Effector memory CD8-positive, alpha-beta T cell (primary cell): ENCODE data around the gene ACBD7.
A peak's percentile ranks its signal among the peaks of the same experiment; 100 is the strongest.

ENCODE experiments used
- ATAC-seq: fragments of 150-1000 bp; cut with Tn5 transposase; replicated peaks from 2 replicates; pipeline ENCODE4 v1.10.0; 2021; ENCODE audit warnings: mild to moderate bottlenecking, moderate library complexity
- DNase-seq, 3 experiments: peaks; one replicate each; pipeline ENCODE4 v3.0.0; 2021
- H3K27ac Mint-ChIP-seq, 2 donors: one replicate each; pipeline ENCODE4 v1.8.0; 2022; ENCODE audit warnings: mild to moderate bottlenecking in 2 of 2, mixed read lengths in 2 of 2, moderate library complexity in 2 of 2
- H3K27me3 Mint-ChIP-seq, 2 donors: one replicate each; pipeline ENCODE4 v1.8.0; 2022; ENCODE audit warnings: mixed read lengths in 2 of 2
- H3K36me3 Mint-ChIP-seq: one replicate; pipeline ENCODE4 v1.8.0; 2022; ENCODE audit warnings: mild to moderate bottlenecking, moderate library complexity, mixed read lengths; ENCODE audit not compliant: insufficient read depth
- H3K4me1 Mint-ChIP-seq, 2 donors: one replicate each; pipeline ENCODE4 v1.8.0; 2022; ENCODE audit warnings: low read depth in 2 of 2, mixed read lengths in 2 of 2
- H3K4me3 Mint-ChIP-seq, 2 donors: one replicate each; pipeline ENCODE4 v1.8.0; 2022; ENCODE audit warnings: mild to moderate bottlenecking in 2 of 2, mixed read lengths in 2 of 2, moderate library complexity in 2 of 2
- H3K9me3 Mint-ChIP-seq, 2 donors: one replicate each; pipeline ENCODE4 v1.8.0; 2022; ENCODE audit warnings: mixed read lengths in 2 of 2
- total RNA-seq, 9 experiments: gene quantifications; one replicate each; lab custom pipeline; 2026; lab: John Stamatoyannopoulos, UW

The ACBD7 gene
- 0.20 to 3.4 (median 0.58) reads per million in 9 experiments for total RNA-seq

DNA sequence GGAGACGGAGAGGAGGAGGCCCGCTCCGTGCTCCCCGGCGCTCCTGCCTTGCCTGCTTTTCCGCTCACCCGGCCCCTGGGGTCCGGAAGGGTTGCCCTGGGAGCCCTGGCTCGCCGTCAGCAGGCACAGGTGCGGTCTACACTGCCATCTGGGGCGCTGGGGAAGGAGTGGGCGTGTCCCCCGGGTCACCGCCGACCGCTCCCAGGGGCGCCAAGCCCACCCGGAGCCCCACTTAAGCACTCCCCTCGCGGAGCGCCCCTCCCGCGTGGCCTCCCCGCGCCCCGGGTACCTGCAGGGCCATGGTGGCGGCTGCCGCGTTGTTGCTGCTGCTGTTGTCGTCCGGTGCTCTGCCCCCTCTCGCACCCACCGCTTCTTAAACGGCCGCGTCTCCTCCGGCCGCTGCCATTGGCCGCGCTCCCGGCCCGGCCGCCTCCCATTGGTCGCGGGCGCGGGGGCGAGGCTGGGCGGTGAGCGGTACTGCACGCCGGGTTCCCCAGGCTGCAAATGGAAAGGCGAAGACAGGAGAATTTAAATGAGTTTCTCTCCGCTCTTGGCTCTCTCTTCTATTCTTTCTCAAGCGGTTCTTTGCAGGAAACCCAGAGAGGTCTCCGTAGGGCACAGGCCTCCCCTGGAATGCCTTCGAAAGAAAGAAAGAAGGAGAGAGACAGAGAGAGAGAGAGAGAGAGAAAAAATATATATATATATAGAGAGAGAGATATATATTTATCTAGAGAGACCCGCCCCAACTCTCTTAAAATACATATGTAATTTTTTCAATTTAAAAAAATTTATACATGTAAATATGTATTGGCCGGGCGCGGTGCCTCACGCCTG lies at the start of gene ACBD7:
ACBD7 (minus strand) TSS at position 349 of the 834 bp plus-strand sequence; CDS start at position 301, 48 bp downstream.
- no peaks in the 10 kb centered on the region for H3K36me3 Mint-ChIP-seq
- DNase-seq: peak; percentile 71 to 79 (median 76)
- H3K27me3 Mint-ChIP-seq: no peaks in the 10 kb centered on the region
- H3K4me3 Mint-ChIP-seq: peak within 1 kb of the TSS; percentile 73 to 74
- no peaks in the 10 kb centered on the region for H3K4me1 Mint-ChIP-seq
- ATAC-seq: peak; percentile 99
- H3K9me3 Mint-ChIP-seq: no peaks in the 10 kb centered on the region
- no peak within 1 kb of the TSS for H3K27ac Mint-ChIP-seq

DNA sequence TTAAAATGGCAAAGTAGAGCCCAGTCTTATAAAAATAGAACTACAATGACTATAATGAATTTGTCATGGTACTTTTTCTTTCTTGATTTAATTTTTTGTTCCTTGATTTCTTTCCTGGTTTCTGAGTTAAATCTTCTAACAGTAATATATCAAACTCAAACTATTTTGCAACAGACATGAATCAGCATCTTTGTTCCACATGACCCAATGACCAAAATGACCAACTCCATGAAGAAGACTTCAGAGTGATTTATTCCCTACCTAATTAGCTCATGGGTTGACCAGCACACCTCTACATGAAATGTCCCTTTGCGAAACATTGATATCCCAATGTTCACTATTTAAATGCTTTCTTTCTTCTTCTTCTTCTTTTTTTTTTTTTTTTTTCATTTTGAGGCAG lies 49.1 kb upstream of the ACBD7 start:
- no peak for ATAC-seq
- H3K4me3 Mint-ChIP-seq: no peak overlapping the region
- DNase-seq: no peak
- H3K36me3 Mint-ChIP-seq: peaks cover 46% of the 10 kb centered on the region
- H3K27ac Mint-ChIP-seq: peak overlapping the region; percentile 69 to 72
- peaks cover 8 to 14% of the 10 kb centered on the region in 2 donors for H3K4me1 Mint-ChIP-seq
- no peaks in the 10 kb centered on the region for H3K27me3 Mint-ChIP-seq
- no peaks in the 10 kb centered on the region for H3K9me3 Mint-ChIP-seq

DNA sequence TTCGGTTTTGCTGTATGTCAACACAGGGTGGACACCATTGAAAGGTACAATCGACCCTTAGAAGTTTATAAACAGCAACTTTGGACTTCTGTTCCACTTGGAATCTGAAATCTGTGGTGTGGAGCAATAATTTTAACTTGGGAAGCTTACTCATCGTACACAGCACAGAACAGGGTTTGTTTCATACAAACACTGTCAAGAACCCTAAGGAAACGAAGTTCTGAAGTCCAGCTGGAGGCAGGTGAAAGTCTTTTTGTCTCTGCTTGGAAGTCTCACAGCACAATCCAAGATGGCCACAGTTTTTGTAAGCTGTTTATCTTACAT lies 48.4 kb upstream of the ACBD7 start:
- peaks cover 52% of the 10 kb centered on the region for H3K36me3 Mint-ChIP-seq
- H3K27ac Mint-ChIP-seq: peak overlapping the region in 1 of 2 donors; percentile 68
- no peaks in the 10 kb centered on the region for H3K27me3 Mint-ChIP-seq
- no peak for DNase-seq
- H3K9me3 Mint-ChIP-seq: no peaks in the 10 kb centered on the region
- H3K4me1 Mint-ChIP-seq: peaks cover 6 to 10% of the 10 kb centered on the region in 2 donors
- H3K4me3 Mint-ChIP-seq: no peak overlapping the region
- no peak for ATAC-seq

DNA sequence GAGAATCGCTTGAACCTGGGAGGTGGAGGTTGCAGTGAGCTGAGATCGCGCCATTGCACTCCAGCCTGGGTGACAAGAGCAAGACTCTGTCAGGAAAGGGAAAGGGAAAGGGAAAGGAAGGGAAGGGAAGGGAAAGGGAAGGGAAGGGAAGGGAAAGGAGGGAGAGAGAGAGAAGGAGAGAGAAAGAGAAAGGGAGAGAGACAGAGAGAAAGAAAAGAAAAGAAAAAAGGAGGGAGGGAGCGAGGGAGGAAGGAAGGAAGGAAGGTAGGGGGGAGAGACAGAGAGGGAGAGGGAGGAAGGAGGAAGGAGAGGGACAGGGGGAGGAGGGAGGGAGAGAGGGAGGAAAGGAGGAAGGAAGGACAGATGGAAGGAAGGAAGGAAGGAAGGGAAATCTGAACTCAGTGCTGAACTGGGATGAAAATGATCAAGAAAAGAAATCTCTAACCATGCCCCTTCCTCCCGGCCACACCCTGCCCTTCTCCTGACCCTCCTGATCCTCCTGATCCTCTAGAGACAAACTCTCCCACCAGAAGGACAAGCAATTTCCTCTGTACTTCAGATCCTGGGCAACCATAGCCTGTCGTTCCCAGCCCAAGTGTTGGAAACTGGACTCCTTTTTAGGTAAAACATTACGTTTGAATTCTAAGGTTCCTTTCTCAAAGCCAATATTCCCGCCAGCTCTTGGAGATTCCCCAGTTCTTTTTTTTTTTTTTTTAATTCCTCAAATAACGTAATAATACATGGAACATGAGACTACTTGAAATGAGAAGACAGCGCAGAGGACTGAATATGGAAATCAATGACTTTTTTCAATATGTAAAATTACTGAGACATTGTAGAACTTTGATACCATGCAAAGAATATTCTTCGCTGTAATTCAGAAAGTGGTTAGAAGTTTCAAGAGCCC lies 47.8 kb upstream of the ACBD7 start:
- peaks cover 58% of the 10 kb centered on the region for H3K36me3 Mint-ChIP-seq

GRCh38 chr10:15131330-15131729 lies 42.8 kb upstream of the ACBD7 start:
- Mint-ChIP-seq H3K27ac (peak overlapping the region in 1 of 2 donors; percentile 67), H3K4me1 (no peaks in the 10 kb centered on the region), H3K4me3 (no peak overlapping the region), H3K9me3 (no peaks in the 10 kb centered on the region), H3K27me3 (no peaks in the 10 kb centered on the region), H3K36me3 (peaks cover 89% of the 10 kb centered on the region)
- DNase-seq (no peak), ATAC-seq (no peak)

More for the DNA sequence above, 47.8 kb upstream of the ACBD7 start:
- H3K27ac Mint-ChIP-seq: peak overlapping the region; percentile 68 to 82
- DNase-seq: no peak
- no peak for ATAC-seq
- no peaks in the 10 kb centered on the region for H3K9me3 Mint-ChIP-seq
- H3K4me1 Mint-ChIP-seq: peaks cover 1 to 6% of the 10 kb centered on the region in 2 donors
- H3K27me3 Mint-ChIP-seq: no peaks in the 10 kb centered on the region
- no peak overlapping the region for H3K4me3 Mint-ChIP-seq

GRCh38 chr10:15124908-15125307 lies 36.3 kb upstream of the ACBD7 start:
- no peak for DNase-seq
- H3K36me3 Mint-ChIP-seq: peaks cover 50% of the 10 kb centered on the region
- no peaks in the 10 kb centered on the region for H3K9me3 Mint-ChIP-seq
- peaks cover 3 to 5% of the 10 kb centered on the region in 2 donors for H3K4me1 Mint-ChIP-seq
- no peaks in the 10 kb centered on the region for H3K27me3 Mint-ChIP-seq
- ATAC-seq: no peak
- H3K27ac Mint-ChIP-seq: peak overlapping the region in 1 of 2 donors; percentile 38
- no peak overlapping the region for H3K4me3 Mint-ChIP-seq

GRCh38 chr10:15124190-15124589 lies 35.6 kb upstream of the ACBD7 start:
- no peaks in the 10 kb centered on the region for H3K9me3 Mint-ChIP-seq
- H3K27ac Mint-ChIP-seq: peak overlapping the region in 1 of 2 donors; percentile 74
- no peak for DNase-seq
- peaks cover 43% of the 10 kb centered on the region for H3K36me3 Mint-ChIP-seq
- H3K4me3 Mint-ChIP-seq: no peak overlapping the region
- peaks cover 3 to 9% of the 10 kb centered on the region in 2 donors for H3K4me1 Mint-ChIP-seq
- ATAC-seq: no peak
- H3K27me3 Mint-ChIP-seq: no peaks in the 10 kb centered on the region

DNA sequence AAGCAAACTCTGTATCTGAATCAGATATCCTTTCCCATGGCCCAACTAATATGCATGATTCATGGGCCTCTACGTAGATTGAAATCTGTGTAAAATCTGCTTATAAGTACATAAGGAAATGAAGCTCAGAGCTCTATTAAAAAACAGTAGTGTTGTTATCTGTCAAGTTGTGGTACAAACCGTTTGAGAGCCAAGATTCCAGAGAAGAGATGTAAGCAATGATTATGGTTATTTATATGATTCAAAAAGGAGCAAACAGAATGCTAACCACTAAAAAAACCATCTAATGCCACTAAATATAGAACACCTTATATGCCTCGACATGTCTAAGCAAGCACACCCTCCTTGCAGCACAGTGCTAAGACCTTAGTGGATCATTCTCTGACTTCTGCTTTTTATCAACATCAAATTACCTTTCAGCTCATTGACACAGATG lies 35.2 kb upstream of the ACBD7 start:
- Mint-ChIP-seq H3K4me1 (peaks cover 3 to 10% of the 10 kb centered on the region in 2 donors), H3K4me3 (no peak overlapping the region), H3K36me3 (peaks cover 39% of the 10 kb centered on the region), H3K27me3 (no peaks in the 10 kb centered on the region), H3K27ac (peak overlapping the region in 1 of 2 donors; percentile 74), H3K9me3 (no peaks in the 10 kb centered on the region)
- no peak for DNase-seq
- ATAC-seq: no peak

DNA sequence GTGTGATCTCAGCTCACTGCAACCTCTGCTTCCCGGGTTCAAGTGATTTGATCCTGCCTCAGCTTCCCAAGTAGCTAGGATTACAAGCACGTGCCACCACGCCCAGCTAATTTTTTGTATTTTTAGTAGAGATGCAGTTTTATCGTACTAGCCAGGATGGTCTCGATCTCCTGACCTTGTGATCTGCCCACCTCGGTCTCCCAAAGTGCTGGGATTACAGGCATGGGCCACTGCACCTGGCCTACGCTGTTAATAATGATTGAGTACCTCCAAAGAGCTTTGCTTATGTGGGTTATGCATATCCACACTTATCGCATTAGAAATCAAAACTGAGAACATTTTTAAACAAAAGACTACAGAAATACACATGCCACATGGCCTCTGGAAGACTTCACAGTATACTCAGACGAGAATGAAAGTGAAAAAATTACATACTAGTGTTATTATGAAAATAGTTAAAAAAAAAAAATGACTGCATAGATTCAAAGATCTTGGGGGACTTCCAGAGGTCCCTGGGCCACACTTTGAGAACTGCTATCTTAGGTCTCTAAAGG lies 34.0 kb upstream of the ACBD7 start:
- ATAC-seq: peak; percentile 27
- Mint-ChIP-seq H3K36me3 (peaks cover 30% of the 10 kb centered on the region), H3K27ac (peak overlapping the region in 1 of 2 donors; percentile 54), H3K27me3 (no peaks in the 10 kb centered on the region), H3K4me3 (no peak overlapping the region), H3K4me1 (peaks cover 6 to 10% of the 10 kb centered on the region in 2 donors), H3K9me3 (no peaks in the 10 kb centered on the region)
- no peak for DNase-seq

GRCh38 chr10:15121707-15122106 lies 33.1 kb upstream of the ACBD7 start:
- DNase-seq (no peak), ATAC-seq (no peak)
- Mint-ChIP-seq H3K4me1 (peaks cover 6 to 10% of the 10 kb centered on the region in 2 donors), H3K27me3 (no peaks in the 10 kb centered on the region), H3K27ac (peak overlapping the region in 1 of 2 donors; percentile 54), H3K4me3 (no peak overlapping the region), H3K36me3 (peaks cover 23% of the 10 kb centered on the region), H3K9me3 (no peaks in the 10 kb centered on the region)

GRCh38 chr10:15120523-15120922 lies 31.9 kb upstream of the ACBD7 start:
- ATAC-seq (no peak), DNase-seq (no peak)
- Mint-ChIP-seq H3K9me3 (no peaks in the 10 kb centered on the region), H3K4me1 (peaks cover 7 to 10% of the 10 kb centered on the region in 2 donors), H3K27ac (no peak overlapping the region), H3K36me3 (peaks cover 14% of the 10 kb centered on the region), H3K27me3 (no peaks in the 10 kb centered on the region), H3K4me3 (no peak overlapping the region)

- DNase-seq: no peak
- H3K27ac Mint-ChIP-seq: no peak overlapping the region
- H3K4me3 Mint-ChIP-seq: no peak overlapping the region
- ATAC-seq: no peak
- H3K27me3 Mint-ChIP-seq: no peaks in the 10 kb centered on the region
- peaks cover 5 to 8% of the 10 kb centered on the region in 2 donors for H3K4me1 Mint-ChIP-seq
- H3K9me3 Mint-ChIP-seq: no peaks in the 10 kb centered on the region
- peaks cover 13% of the 10 kb centered on the region for H3K36me3 Mint-ChIP-seq
Measured at GRCh38 chr10:15118615-15119014, 30.0 kb upstream of the ACBD7 start.

- peaks cover 5 to 8% of the 10 kb centered on the region in 2 donors for H3K4me1 Mint-ChIP-seq
- H3K9me3 Mint-ChIP-seq: no peaks in the 10 kb centered on the region
- H3K4me3 Mint-ChIP-seq: no peak overlapping the region
- DNase-seq (no peak), ATAC-seq (no peak)
- H3K36me3 Mint-ChIP-seq: peaks cover 20% of the 10 kb centered on the region
- no peak overlapping the region for H3K27ac Mint-ChIP-seq
- H3K27me3 Mint-ChIP-seq: no peaks in the 10 kb centered on the region
Measured at GRCh38 chr10:15116225-15116624, 27.6 kb upstream of the ACBD7 start.
